Measurements from ENCODE around the gene SLA2.
"Not testable (repeated sequence)": the region's sequence is repeated elsewhere in the genome, so short reads cannot be mapped to it uniquely, and the experiment has no call there.

The SLA2 gene, protein sequence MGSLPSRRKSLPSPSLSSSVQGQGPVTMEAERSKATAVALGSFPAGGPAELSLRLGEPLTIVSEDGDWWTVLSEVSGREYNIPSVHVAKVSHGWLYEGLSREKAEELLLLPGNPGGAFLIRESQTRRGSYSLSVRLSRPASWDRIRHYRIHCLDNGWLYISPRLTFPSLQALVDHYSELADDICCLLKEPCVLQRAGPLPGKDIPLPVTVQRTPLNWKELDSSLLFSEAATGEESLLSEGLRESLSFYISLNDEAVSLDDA

DNA sequence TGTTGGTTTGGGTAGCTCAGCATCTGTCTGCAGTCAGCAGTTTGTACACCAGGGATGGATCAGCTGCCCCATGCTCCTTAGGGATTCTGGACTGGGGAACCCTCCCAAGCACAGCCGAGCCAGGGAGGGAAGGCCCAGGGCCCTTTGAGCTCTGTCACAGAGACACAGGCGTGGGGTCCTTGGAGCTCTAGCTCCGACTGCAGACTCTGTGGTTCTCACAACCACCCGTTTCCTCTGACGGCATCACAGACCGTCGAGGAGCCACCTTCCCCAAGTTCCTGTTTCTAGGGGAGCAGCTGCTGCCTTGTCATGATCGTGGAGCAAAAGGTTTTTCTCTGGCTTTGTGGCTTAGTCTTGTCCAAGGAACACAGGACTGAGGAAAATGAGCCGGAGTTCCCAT is at the start of gene SLA2:
Gene SLA2, minus strand, starts transcription at position 199 of the 400 bp plus-strand sequence. CDS start 4,861 bp downstream, outside the sequence.
- no peak for FAIRE-seq
- TF ChIP-seq, protein P1, sequence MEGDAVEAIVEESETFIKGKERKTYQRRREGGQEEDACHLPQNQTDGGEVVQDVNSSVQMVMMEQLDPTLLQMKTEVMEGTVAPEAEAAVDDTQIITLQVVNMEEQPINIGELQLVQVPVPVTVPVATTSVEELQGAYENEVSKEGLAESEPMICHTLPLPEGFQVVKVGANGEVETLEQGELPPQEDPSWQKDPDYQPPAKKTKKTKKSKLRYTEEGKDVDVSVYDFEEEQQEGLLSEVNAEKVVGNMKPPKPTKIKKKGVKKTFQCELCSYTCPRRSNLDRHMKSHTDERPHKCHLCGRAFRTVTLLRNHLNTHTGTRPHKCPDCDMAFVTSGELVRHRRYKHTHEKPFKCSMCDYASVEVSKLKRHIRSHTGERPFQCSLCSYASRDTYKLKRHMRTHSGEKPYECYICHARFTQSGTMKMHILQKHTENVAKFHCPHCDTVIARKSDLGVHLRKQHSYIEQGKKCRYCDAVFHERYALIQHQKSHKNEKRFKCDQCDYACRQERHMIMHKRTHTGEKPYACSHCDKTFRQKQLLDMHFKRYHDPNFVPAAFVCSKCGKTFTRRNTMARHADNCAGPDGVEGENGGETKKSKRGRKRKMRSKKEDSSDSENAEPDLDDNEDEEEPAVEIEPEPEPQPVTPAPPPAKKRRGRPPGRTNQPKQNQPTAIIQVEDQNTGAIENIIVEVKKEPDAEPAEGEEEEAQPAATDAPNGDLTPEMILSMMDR (IDR thresholded peaks at IDR 0.05; ENCODE audit: insufficient read depth, missing control alignments) = no peak
- no peak for DNase-seq (ENCODE audit: insufficient read length, low spot score)

DNA sequence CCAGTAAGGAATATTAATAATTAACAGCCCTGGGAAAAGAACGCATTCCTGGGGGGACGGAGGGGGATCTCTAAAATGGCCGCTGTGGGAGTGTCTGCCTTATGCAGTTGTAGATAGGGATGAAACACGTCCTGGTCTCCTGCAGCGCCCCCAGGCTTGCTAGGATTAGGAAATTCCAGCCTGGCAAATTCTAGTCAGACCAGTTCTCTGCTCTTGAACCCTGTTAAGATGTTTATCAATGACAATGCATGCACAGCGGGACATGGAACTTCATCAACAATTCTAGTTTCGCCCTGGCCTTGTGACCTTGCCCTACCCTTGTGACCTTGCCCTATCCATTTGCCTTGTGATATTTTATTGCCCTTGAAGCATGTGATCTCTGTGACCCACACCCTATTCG is 49.5 kb upstream of the SLA2 start:
- not testable (repeated sequence) for DNase-seq (ENCODE audit: insufficient read length, low spot score); FAIRE-seq

DNA sequence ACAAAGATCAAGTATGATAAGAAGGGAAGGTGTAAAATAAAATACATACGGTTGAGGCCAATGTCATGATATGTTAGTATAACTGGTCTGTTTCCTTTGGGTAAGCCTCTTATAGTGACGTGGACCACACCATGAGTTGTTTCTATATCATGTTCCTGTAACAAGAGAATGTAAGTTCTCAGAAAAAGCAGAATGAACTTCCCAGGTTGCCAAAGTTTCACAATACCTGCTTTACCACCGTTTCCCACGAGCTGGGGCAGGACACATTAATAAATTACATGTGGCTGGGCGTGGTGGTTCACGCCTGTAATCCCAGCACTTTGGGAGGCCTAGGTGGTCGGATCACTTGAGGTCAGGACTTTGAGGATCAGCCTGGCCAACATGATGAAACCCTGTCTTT is 42.6 kb upstream of the SLA2 start:
- TF ChIP-seq, protein P1 (IDR thresholded peaks at IDR 0.05; ENCODE audit: insufficient read depth, missing control alignments) = no peak
- DNase-seq (ENCODE audit: insufficient read length, low spot score) (no peak), FAIRE-seq (no peak)

DNA sequence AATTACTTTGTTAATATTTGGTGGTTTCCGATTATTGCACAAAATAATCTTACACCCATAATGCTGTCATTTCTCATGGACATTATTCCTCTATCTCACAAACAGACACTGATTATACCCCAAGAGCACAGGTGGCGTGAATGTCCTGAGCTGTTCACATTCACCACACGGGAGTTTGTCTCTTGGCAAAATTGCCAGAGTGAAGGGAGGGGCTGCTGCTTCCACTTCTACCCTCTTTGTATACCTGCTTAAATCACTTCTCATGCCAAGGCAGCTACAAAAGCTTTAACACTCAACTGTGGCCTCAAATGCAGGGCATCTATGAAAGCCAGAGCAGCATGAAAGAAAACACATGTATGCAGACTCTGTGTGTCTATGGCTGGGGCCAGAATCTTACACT is 41.9 kb upstream of the SLA2 start:
- DNase-seq (ENCODE audit: insufficient read length, low spot score) (no peak), FAIRE-seq (no peak)
- TF ChIP-seq, protein P1 (IDR thresholded peaks at IDR 0.05; ENCODE audit: insufficient read depth, missing control alignments) = no peak

DNA sequence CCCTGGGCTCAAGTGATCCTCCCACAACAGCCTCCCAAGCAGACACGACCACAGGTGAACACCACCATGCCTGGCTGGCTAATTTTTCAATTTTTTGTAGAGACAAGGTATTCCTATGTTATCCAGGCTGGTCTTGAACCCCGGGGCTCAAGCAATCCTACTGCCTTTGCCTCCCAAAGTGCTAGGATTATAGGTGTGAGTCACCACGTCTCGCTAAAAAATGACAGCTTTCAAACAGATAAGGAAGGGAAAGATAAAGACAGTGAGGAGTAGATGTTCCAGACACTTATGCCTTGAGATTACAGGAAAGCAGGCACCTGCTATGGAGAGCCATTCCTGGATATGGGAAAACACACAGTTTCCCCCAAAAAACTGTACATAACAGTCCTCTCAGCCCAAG is 40.9 kb upstream of the SLA2 start:
- TF ChIP-seq, protein P1 (IDR thresholded peaks at IDR 0.05; ENCODE audit: insufficient read depth, missing control alignments) = no peak
- FAIRE-seq (no peak), DNase-seq (ENCODE audit: insufficient read length, low spot score) (no peak)

DNA sequence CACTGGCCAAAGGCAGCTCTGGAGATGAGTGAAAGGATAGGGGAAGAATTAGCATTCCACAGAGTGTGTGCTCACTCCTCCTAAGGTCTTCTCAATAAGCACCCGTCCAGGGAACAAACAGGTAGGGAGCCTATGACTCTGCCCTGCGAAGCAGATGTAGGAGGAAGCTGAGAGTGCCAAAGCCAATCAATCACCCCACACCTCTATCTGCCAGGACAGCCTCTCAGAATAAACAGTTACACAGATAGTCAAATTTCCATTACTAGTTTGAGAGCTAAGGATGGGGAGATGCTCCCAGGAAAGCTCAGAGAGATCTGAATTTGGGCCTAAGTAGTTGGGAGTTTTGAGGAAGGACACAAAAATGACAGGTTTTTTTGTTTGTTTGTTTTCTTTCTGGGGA is 40.5 kb upstream of the SLA2 start:
- no peak for FAIRE-seq

DNA sequence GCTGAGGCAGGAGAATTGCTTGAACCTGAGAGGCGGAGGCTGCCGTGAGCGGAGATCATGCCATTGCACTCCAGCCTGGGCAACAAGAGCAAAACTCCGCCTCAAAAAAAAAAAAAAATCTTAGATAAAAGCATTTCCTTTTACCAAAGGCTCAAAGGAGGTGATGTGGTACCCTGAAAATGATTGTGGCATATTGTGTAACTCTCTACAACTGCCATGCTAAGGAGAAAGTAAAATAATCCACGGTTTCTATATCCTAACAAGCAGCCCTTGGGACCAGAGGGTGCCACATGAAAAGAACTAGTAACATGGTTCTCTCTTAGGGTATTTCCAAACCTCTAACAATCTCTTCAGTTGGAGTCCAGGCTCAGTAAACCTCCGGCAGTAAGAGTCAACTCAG is 38.8 kb upstream of the SLA2 start:
- TF ChIP-seq, protein P1 (IDR thresholded peaks at IDR 0.05; ENCODE audit: insufficient read depth, missing control alignments) = no peak
- FAIRE-seq (no peak), DNase-seq (ENCODE audit: insufficient read length, low spot score) (no peak)

More for the DNA sequence above, 40.5 kb upstream of the SLA2 start:
- TF ChIP-seq, protein P1 (IDR thresholded peaks at IDR 0.05; ENCODE audit: insufficient read depth, missing control alignments) = no peak
- no peak for DNase-seq (ENCODE audit: insufficient read length, low spot score)
